Gastrocnemius medialis (tissue), 4 donors: ENCODE results near the gene SEC61A2.
"Not testable (repeated sequence)": the region's sequence is repeated elsewhere in the genome, so short reads cannot be mapped to it uniquely, and the experiment has no call there.

Source experiments
- POLR2A ChIP-seq, 2 donors: fragments of 450-650 bp; IDR thresholded peaks; one replicate each; pipeline ENCODE4 v1.6.1; 2017; ENCODE audit warnings: antibody characterized with exemption in 2 of 2, mild to moderate bottlenecking in 2 of 2, moderate library complexity in 2 of 2
- TF ChIP-seq, protein P1 (sequence below), 5 experiments: fragments of 450-650 bp in 3 of 5; fragments of 200-600 bp in 2 of 5; sonication (generic) in 2 of 5; IDR thresholded peaks in 4 of 5; conservative IDR thresholded peaks in 1 of 5; 1 replicate in 4 of 5; 2 replicates in 1 of 5; pipeline ENCODE4 v1.5.1; 2016 to 2019; ENCODE audit warnings: antibody characterized with exemption in 5 of 5, mild to moderate bottlenecking in 3 of 5, moderate library complexity in 3 of 5

DNA sequence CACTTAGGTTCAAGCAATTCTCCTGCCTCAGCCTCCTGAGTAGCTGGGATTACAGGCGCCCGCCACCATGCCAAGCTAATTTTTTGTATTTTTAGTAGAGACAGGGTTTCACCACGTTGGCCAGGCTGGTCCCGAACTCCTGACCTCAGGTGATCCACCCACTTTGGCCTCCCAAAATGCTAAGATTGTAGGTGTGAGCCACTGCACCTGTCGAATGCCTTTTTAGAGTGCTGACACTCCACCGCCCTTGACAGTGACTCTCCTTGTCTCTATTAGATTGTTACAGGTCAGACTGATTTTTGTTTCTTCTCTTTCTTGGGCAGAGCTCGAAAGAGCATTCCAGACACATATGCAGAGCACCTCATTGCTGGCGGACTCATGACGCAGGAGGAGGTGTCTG, 32.1 kb upstream of the SEC61A2 start:
- not testable (repeated sequence) for TF ChIP-seq POLR2A (IDR thresholded peaks at IDR 0.05)
- TF ChIP-seq, protein P1, sequence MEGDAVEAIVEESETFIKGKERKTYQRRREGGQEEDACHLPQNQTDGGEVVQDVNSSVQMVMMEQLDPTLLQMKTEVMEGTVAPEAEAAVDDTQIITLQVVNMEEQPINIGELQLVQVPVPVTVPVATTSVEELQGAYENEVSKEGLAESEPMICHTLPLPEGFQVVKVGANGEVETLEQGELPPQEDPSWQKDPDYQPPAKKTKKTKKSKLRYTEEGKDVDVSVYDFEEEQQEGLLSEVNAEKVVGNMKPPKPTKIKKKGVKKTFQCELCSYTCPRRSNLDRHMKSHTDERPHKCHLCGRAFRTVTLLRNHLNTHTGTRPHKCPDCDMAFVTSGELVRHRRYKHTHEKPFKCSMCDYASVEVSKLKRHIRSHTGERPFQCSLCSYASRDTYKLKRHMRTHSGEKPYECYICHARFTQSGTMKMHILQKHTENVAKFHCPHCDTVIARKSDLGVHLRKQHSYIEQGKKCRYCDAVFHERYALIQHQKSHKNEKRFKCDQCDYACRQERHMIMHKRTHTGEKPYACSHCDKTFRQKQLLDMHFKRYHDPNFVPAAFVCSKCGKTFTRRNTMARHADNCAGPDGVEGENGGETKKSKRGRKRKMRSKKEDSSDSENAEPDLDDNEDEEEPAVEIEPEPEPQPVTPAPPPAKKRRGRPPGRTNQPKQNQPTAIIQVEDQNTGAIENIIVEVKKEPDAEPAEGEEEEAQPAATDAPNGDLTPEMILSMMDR (IDR thresholded peaks at IDR 0.05 in 4 of 5, conservative IDR thresholded peaks at IDR 0.05 in 1 of 5): not testable (repeated sequence)
